H1 (cell line): Measurements from ENCODE around the gene FH.

Experiments used
- EP300 ChIP-seq, 2 experiments: IDR thresholded peaks; 1 replicate in 1 of 2; 2 replicates in 1 of 2; pipeline ENCODE4 v1.6.1; 2011 to 2012; ENCODE audit warnings: low read depth in 2 of 2, low read length in 2 of 2, mild to moderate bottlenecking in 2 of 2, borderline replicate concordance in 1 of 2, inconsistent platforms in 1 of 2, moderate library complexity in 1 of 2
- ZNF274 ChIP-seq: IDR thresholded peaks from 2 replicates; pipeline ENCODE4 v1.7.0; 2012; ENCODE audit warnings: low read length, borderline replicate concordance; ENCODE audit errors: extremely low read depth
- TF ChIP-seq, protein P1 (sequence below), 3 experiments: IDR thresholded peaks; 1 replicate in 2 of 3; 2 replicates in 1 of 3; pipeline versions ENCODE4 v1.5.1 to v1.6.1; 2011; ENCODE audit warnings: low read length in 3 of 3, mild to moderate bottlenecking in 3 of 3, inconsistent platforms in 2 of 3, low read depth in 1 of 3, moderate library complexity in 1 of 3; ENCODE audit not compliant: insufficient read depth in 1 of 3; ENCODE audit errors: control extremely low read depth in 1 of 3

DNA sequence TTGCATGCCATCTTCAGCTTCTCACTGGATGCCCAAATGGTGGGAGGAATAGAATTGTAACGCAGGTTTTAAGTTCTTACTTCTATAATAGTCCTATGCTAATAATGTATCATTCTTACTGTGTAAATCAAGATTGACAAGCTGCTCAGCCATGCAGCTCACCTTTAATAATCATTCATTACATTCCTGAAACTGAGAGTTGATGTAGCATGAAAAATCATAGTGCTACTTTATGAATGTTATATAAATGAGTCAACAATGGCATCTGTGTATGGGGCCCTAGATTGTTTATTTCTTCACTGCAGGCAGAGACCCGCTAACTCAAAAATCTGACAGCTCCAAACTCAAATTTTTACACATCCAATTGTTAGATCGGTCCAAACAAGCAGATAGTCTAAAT, 34.4 kb downstream of the FH start:
- TF ChIP-seq, protein P1, sequence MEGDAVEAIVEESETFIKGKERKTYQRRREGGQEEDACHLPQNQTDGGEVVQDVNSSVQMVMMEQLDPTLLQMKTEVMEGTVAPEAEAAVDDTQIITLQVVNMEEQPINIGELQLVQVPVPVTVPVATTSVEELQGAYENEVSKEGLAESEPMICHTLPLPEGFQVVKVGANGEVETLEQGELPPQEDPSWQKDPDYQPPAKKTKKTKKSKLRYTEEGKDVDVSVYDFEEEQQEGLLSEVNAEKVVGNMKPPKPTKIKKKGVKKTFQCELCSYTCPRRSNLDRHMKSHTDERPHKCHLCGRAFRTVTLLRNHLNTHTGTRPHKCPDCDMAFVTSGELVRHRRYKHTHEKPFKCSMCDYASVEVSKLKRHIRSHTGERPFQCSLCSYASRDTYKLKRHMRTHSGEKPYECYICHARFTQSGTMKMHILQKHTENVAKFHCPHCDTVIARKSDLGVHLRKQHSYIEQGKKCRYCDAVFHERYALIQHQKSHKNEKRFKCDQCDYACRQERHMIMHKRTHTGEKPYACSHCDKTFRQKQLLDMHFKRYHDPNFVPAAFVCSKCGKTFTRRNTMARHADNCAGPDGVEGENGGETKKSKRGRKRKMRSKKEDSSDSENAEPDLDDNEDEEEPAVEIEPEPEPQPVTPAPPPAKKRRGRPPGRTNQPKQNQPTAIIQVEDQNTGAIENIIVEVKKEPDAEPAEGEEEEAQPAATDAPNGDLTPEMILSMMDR (IDR thresholded peaks at IDR 0.05; ENCODE audit: control extremely low read depth in 1 of 3, insufficient read depth in 1 of 3, low read depth in 1 of 3, low read length in 3 of 3): no peak
- TF ChIP-seq ZNF274 (no peak), EP300 (IDR thresholded peaks at IDR 0.05; ENCODE audit: borderline replicate concordance in 1 of 2, low read depth in 2 of 2, low read length in 2 of 2) (no peak)
